IMR-90 (cell line): ENCODE data around the gene PAXX. TPM values are rescaled to one million over a fixed set of nuclear protein-coding genes. Genes with fewer than 3 reads are reported as not detected.

Experiments
- ATAC-seq: fragments of 200-7000 bp; cut with Tn5 transposase; 2 replicates; pipeline ENCODE4 v1.9.1; 2020; ENCODE audit warnings: low read depth, mild to moderate bottlenecking, moderate library complexity
- BruUV-seq: library from RNA; stranded (reverse); fragments of 400-500 nt; replicated peaks from 2 replicates; lab custom pipeline; 2021; lab: Mats Ljungman, UMichigan
- CTCF ChIA-PET: fragments of 300-600 bp; formaldehyde crosslinking; extraction: SDS; loops from one replicate; lab custom pipeline; 2021; ENCODE audit warnings: antibody characterized with exemption; lab: Yijun Ruan, JAX
- POLR2A ChIA-PET: fragments of 300-600 bp; sonication (Branson Sonifier 250); formaldehyde crosslinking; loops from one replicate; lab custom pipeline; 2022; ENCODE audit warnings: antibody characterized with exemption; ENCODE audit not compliant: unreplicated experiment; lab: Charles Lee
- DNase-seq: peaks from one replicate; pipeline ENCODE4 v3.0.0; 2013
- H2AFZ ChIP-seq: replicated peaks from 2 replicates; pipeline ENCODE3; 2013; ENCODE audit warnings: low read length, mild to moderate bottlenecking; ENCODE audit not compliant: poor library complexity
- H2AK5ac ChIP-seq: 2 replicates; pipeline ENCODE4 v1.6.1; 2013; ENCODE audit warnings: low read depth, low read length, inconsistent platforms
- H2AK9ac ChIP-seq: replicated peaks from 2 replicates; pipeline ENCODE3; 2013; ENCODE audit warnings: mild to moderate bottlenecking, low read depth, low read length, moderate library complexity; ENCODE audit not compliant: poor library complexity
- H2BK120ac ChIP-seq: 2 replicates; pipeline ENCODE4 v1.6.1; 2013; ENCODE audit warnings: low read depth, low read length, inconsistent platforms
- H2BK15ac ChIP-seq: 3 replicates; pipeline ENCODE4 v1.6.1; 2013; ENCODE audit warnings: low read depth, low read length, inconsistent platforms
- H2BK20ac ChIP-seq: 2 replicates; pipeline ENCODE4 v1.6.1; 2013; ENCODE audit warnings: low read depth, mild to moderate bottlenecking, inconsistent platforms, low read length, moderate library complexity
- H2BK5ac ChIP-seq: 2 replicates; pipeline ENCODE4 v1.6.1; 2013; ENCODE audit warnings: mild to moderate bottlenecking, low read depth, low read length, inconsistent platforms; ENCODE audit not compliant: poor library complexity, severe bottlenecking
- H3K14ac ChIP-seq: replicated peaks from 2 replicates; pipeline ENCODE4 v1.6.1; 2013; ENCODE audit warnings: low read depth, low read length, inconsistent platforms
- H3K18ac ChIP-seq: 2 replicates; pipeline ENCODE4 v1.6.1; 2013; ENCODE audit warnings: low read depth, low read length, control low read depth
- H3K23ac ChIP-seq: 2 replicates; pipeline ENCODE4 v1.6.1; 2013; ENCODE audit warnings: low read depth, low read length, inconsistent platforms
- H3K27ac ChIP-seq: 2 replicates; pipeline ENCODE4 v1.5.1; 2013; ENCODE audit warnings: mild to moderate bottlenecking, control low read depth, low read length; ENCODE audit not compliant: insufficient read depth
- H3K27me3 ChIP-seq: 2 replicates; pipeline ENCODE4 v1.6.1; 2013; ENCODE audit warnings: low read length; ENCODE audit not compliant: control insufficient read depth, insufficient read depth
- H3K36me3 ChIP-seq: 2 replicates; pipeline ENCODE4 v1.6.1; 2013; ENCODE audit warnings: low read length, mixed read lengths; ENCODE audit not compliant: control insufficient read depth, insufficient read depth
- H3K4ac ChIP-seq: 2 replicates; pipeline ENCODE4 v1.6.1; 2013; ENCODE audit warnings: low read depth, low read length, inconsistent platforms
- H3K4me1 ChIP-seq: 2 replicates; pipeline ENCODE4 v1.6.1; 2013; ENCODE audit warnings: low read length, mixed read lengths; ENCODE audit not compliant: control insufficient read depth, insufficient read depth
- H3K4me2 ChIP-seq: 2 replicates; pipeline ENCODE4 v1.6.1; 2013; ENCODE audit warnings: low read depth, mild to moderate bottlenecking, control low read depth, low read length, moderate library complexity
- H3K4me3 ChIP-seq: 2 replicates; pipeline ENCODE4 v1.5.1; 2013; ENCODE audit warnings: low read depth, mild to moderate bottlenecking, control low read depth, low read length, moderate library complexity; ENCODE audit not compliant: insufficient read depth
- H3K56ac ChIP-seq: 2 replicates; pipeline ENCODE4 v1.6.1; 2013; ENCODE audit warnings: low read length, inconsistent platforms; ENCODE audit not compliant: insufficient read depth; ENCODE audit errors: extremely low read depth
- H3K79me1 ChIP-seq, 2 experiments: 2 replicates each; pipeline ENCODE4 v1.6.1; 2013; ENCODE audit warnings: low read length in 2 of 2, inconsistent platforms in 1 of 2, low read depth in 1 of 2
- H3K9ac ChIP-seq: 2 replicates; pipeline ENCODE4 v1.6.1; 2013; ENCODE audit warnings: low read depth, low read length, control low read depth
- H3K9me1 ChIP-seq: 2 replicates; pipeline ENCODE4 v1.6.1; 2013; ENCODE audit warnings: low read length, inconsistent platforms; ENCODE audit not compliant: insufficient read depth
- H3K9me3 ChIP-seq: 2 replicates; pipeline ENCODE4 v1.6.1; 2013; ENCODE audit warnings: low read length; ENCODE audit not compliant: control insufficient read depth, insufficient read depth
- H4K20me1 ChIP-seq: 2 replicates; pipeline ENCODE4 v1.6.1; 2013; ENCODE audit warnings: low read length, inconsistent platforms; ENCODE audit not compliant: insufficient read depth
- H4K5ac ChIP-seq: 2 replicates; pipeline ENCODE4 v1.6.1; 2013; ENCODE audit warnings: mild to moderate bottlenecking, low read depth, low read length, control low read depth
- H4K8ac ChIP-seq, 2 experiments: 2 replicates each; pipeline ENCODE4 v1.6.1; 2013; ENCODE audit warnings: low read depth in 2 of 2, low read length in 2 of 2, control low read depth in 1 of 2, inconsistent platforms in 1 of 2
- H4K91ac ChIP-seq: 2 replicates; pipeline ENCODE4 v1.6.1; 2013; ENCODE audit warnings: low read depth, low read length, inconsistent platforms; ENCODE audit not compliant: insufficient read depth
- BHLHE40 ChIP-seq: fragments of 150-350 bp; IDR thresholded peaks from 2 replicates; pipeline ENCODE4 v1.6.1; 2016; ENCODE audit warnings: mild to moderate bottlenecking, low read depth, low read length
- CEBPB ChIP-seq: IDR thresholded peaks from 2 replicates; pipeline ENCODE4 v1.6.1; 2012; ENCODE audit warnings: low read depth, low read length, improper control_type of control experiment
- CHD1 ChIP-seq: IDR thresholded peaks from 2 replicates; pipeline ENCODE4 v1.6.1; 2012; ENCODE audit warnings: low read depth, low read length, improper control_type of control experiment
- FOS ChIP-seq: fragments of 150-350 bp; IDR thresholded peaks from 2 replicates; pipeline ENCODE4 v1.6.1; 2016; ENCODE audit warnings: low read depth, low read length
- MAFK ChIP-seq: IDR thresholded peaks from 2 replicates; pipeline ENCODE4 v1.6.1; 2012; ENCODE audit warnings: low read depth, low read length, improper control_type of control experiment
- MAZ ChIP-seq: IDR thresholded peaks from 2 replicates; pipeline ENCODE4 v1.6.1; 2012; ENCODE audit warnings: low read depth, mild to moderate bottlenecking, low read length, improper control_type of control experiment, moderate library complexity, borderline replicate concordance
- MXI1 ChIP-seq: IDR thresholded peaks from 2 replicates; pipeline ENCODE4 v1.6.1; 2012; ENCODE audit warnings: low read depth, mild to moderate bottlenecking, low read length, moderate library complexity, borderline replicate concordance
- NFE2L2 ChIP-seq: fragments of 150-350 bp; IDR thresholded peaks from 2 replicates; pipeline ENCODE4 v1.6.1; 2016; ENCODE audit warnings: low read depth, mild to moderate bottlenecking, low read length
- POLR2A ChIP-seq: IDR thresholded peaks from 2 replicates; pipeline ENCODE4 v1.6.1; 2012; ENCODE audit warnings: mild to moderate bottlenecking, low read depth, low read length
- RAD21 ChIP-seq: IDR thresholded peaks from 2 replicates; pipeline ENCODE4 v1.6.1; 2012; ENCODE audit warnings: low read length, improper control_type of control experiment
- RCOR1 ChIP-seq: IDR thresholded peaks from 2 replicates; pipeline ENCODE4 v1.6.1; 2012; ENCODE audit warnings: mild to moderate bottlenecking, low read length, improper control_type of control experiment; ENCODE audit not compliant: insufficient replicate concordance
- RFX5 ChIP-seq: IDR thresholded peaks from 2 replicates; pipeline ENCODE4 v1.8.0; 2012; ENCODE audit warnings: low read depth, mild to moderate bottlenecking, low read length, moderate library complexity
- SMC3 ChIP-seq: fragments of 150-350 bp; IDR thresholded peaks from 2 replicates; pipeline ENCODE4 v1.6.1; 2016; ENCODE audit warnings: low read depth, mild to moderate bottlenecking, antibody characterized with exemption, low read length, moderate library complexity
- WGBS, 2 experiments: methylation state at CpG; one replicate each; pipeline versions ENCODE4 v1.1.5 to v1.1.7; 2013; ENCODE audit warnings: missing lambda C conversion rate in 2 of 2; ENCODE audit not compliant: insufficient read length in 1 of 2; ENCODE audit errors: extremely low coverage in 2 of 2; 5-methylcytosine and 5-hydroxymethylcytosine counted together
- dilution Hi-C: fragments of 300-500 bp; cut with HindIII; formaldehyde crosslinking; loops from one replicate; pipeline ENCODE4 v1.14.3; 2018; ENCODE audit warnings: low sequenced_read_pairs; ENCODE audit not compliant: unreplicated experiment
- in situ Hi-C: fragments of 300-500 bp; cut with MboI; formaldehyde crosslinking; loops from 3 replicates; pipeline ENCODE4 v1.14.3; 2019; ENCODE audit warnings: low sequenced_read_pairs, inconsistent platforms, mixed read lengths
- intact Hi-C: fragments of 100-400 bp; cut with micrococcal nuclease; formaldehyde crosslinking; loops from 2 replicates; pipeline ENCODE4 v1.10.0; 2022
- polyA plus RNA-seq, 3 experiments: library from polyadenylated mRNA; depleted of rRNA; stranded (reverse); fragments of >200 nt; gene quantifications; 2 replicates each; pipeline ENCODE4 v1.2.3, GENCODE V29; 2012; ENCODE audit warnings: low replicate concordance in 1 of 3
- total RNA-seq: library from RNA; depleted of rRNA; stranded (reverse); fragments of >200 nt; gene quantifications from 2 replicates; pipeline ENCODE4 v1.2.3, GENCODE V29; 2012
- TF ChIP-seq, protein P1 (sequence below): conservative IDR thresholded peaks from 2 replicates; pipeline ENCODE4 v1.5.1; 2012; ENCODE audit warnings: mild to moderate bottlenecking, low read depth, low read length, improper control_type of control experiment
- TF ChIP-seq, protein P2 (sequence below): fragments of 150-350 bp; IDR thresholded peaks from 2 replicates; pipeline ENCODE4 v1.6.1; 2016; ENCODE audit warnings: low read depth, mild to moderate bottlenecking, low read length, moderate library complexity, borderline replicate concordance
- TF ChIP-seq, protein P3 (sequence below): fragments of 150-350 bp; IDR thresholded peaks from 2 replicates; pipeline ENCODE4 v1.6.1; 2017; ENCODE audit warnings: mild to moderate bottlenecking, antibody characterized with exemption, low read length, low read depth

PAXX gene
- total and polyA plus RNA-seq, 2 of the 4 experiments (the other 2 are of a cell fraction) = 5.7 to 24.6 TPM

DNA sequence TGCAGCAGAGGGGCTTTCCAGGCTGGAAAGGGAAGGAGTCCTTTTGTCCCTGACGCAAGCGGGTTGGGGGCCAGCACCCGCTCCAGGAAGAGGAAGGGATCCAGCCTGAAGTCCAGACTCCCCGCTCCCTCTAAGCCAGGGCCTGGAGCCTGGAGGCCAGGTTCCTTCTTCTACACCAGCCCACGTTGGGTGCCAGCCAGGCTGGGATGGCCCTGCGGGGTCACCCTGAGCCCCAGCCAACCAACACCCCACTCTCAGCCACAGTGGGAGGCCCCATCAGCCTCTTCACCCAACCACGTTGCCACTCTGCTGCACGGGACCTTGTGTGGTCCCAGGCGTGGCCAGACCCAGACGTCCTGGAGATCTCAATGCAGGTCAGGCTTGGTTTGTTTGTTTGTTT is 40.6 kb downstream of the PAXX start:
- no peak overlapping the region for H3K14ac ChIP-seq
- no peak overlapping the region for H3K4me2 ChIP-seq
- H2AK5ac ChIP-seq = no peak overlapping the region
- no peak overlapping the region for H2BK15ac ChIP-seq
- DNase-seq (no peak), ATAC-seq (no peak)
- intact Hi-C loops (no loop called here), in situ Hi-C loops (loop anchor here (10.0 kb wide), 1 partner anchor 248 kb away; no protein-coding TSS in a partner anchor), dilution Hi-C loops (no loop called here)
- peaks cover 2% of the 10 kb centered on the region; the same call in 1 of the 2 replicates for H3K27me3 ChIP-seq
- H3K4me3 ChIP-seq = no peak overlapping the region
- no peak overlapping the region for H3K27ac ChIP-seq
- H2AK9ac ChIP-seq = no peak overlapping the region
- no peak overlapping the region for H3K23ac ChIP-seq
- no peak overlapping the region for H2AFZ ChIP-seq
- no peak for TF ChIP-seq MAZ
- TF ChIP-seq, protein P1, sequence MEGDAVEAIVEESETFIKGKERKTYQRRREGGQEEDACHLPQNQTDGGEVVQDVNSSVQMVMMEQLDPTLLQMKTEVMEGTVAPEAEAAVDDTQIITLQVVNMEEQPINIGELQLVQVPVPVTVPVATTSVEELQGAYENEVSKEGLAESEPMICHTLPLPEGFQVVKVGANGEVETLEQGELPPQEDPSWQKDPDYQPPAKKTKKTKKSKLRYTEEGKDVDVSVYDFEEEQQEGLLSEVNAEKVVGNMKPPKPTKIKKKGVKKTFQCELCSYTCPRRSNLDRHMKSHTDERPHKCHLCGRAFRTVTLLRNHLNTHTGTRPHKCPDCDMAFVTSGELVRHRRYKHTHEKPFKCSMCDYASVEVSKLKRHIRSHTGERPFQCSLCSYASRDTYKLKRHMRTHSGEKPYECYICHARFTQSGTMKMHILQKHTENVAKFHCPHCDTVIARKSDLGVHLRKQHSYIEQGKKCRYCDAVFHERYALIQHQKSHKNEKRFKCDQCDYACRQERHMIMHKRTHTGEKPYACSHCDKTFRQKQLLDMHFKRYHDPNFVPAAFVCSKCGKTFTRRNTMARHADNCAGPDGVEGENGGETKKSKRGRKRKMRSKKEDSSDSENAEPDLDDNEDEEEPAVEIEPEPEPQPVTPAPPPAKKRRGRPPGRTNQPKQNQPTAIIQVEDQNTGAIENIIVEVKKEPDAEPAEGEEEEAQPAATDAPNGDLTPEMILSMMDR = no peak
- no peak for TF ChIP-seq RFX5
- TF ChIP-seq, protein P2, sequence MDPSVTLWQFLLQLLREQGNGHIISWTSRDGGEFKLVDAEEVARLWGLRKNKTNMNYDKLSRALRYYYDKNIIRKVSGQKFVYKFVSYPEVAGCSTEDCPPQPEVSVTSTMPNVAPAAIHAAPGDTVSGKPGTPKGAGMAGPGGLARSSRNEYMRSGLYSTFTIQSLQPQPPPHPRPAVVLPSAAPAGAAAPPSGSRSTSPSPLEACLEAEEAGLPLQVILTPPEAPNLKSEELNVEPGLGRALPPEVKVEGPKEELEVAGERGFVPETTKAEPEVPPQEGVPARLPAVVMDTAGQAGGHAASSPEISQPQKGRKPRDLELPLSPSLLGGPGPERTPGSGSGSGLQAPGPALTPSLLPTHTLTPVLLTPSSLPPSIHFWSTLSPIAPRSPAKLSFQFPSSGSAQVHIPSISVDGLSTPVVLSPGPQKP = no peak
- TF ChIP-seq CHD1 = no peak
- TF ChIP-seq, protein P3, sequence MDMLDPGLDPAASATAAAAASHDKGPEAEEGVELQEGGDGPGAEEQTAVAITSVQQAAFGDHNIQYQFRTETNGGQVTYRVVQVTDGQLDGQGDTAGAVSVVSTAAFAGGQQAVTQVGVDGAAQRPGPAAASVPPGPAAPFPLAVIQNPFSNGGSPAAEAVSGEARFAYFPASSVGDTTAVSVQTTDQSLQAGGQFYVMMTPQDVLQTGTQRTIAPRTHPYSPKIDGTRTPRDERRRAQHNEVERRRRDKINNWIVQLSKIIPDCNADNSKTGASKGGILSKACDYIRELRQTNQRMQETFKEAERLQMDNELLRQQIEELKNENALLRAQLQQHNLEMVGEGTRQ = no peak
- no peak for TF ChIP-seq CEBPB
- no peak for TF ChIP-seq FOS
- TF ChIP-seq MXI1 = no peak
- TF ChIP-seq RCOR1 = no peak
- TF ChIP-seq RAD21 = no peak
- TF ChIP-seq NFE2L2 = no peak
- TF ChIP-seq MAFK = no peak
- TF ChIP-seq SMC3 = no peak
- TF ChIP-seq BHLHE40 = no peak
- TF ChIP-seq POLR2A = no peak
- no peak overlapping the region for H4K5ac ChIP-seq
- no peaks in the 10 kb centered on the region for H3K9me1 ChIP-seq
- no peaks in the 10 kb centered on the region; the same call in 1 of the 2 replicates for H4K20me1 ChIP-seq
- H3K4ac ChIP-seq = no peak overlapping the region
- H2BK20ac ChIP-seq = no peak overlapping the region
- no peaks in the 10 kb centered on the region for H3K9me3 ChIP-seq
- no peaks in the 10 kb centered on the region for H3K79me1 ChIP-seq
- no peak overlapping the region for H4K8ac ChIP-seq
- CTCF ChIA-PET = no interaction called here
- no peaks in the 10 kb centered on the region for H3K4me1 ChIP-seq
- H3K36me3 ChIP-seq = peaks cover 2% of the 10 kb centered on the region
- H3K56ac ChIP-seq = no peak overlapping the region
- H3K18ac ChIP-seq = no peak overlapping the region
- no peak overlapping the region for H3K9ac ChIP-seq
- H2BK120ac ChIP-seq = no peak overlapping the region
- BruUV-seq = no TSS peak
- H2BK5ac ChIP-seq = no peak overlapping the region
- POLR2A ChIA-PET = no interaction called here
- WGBS, 2 experiments = 10% methylated on average over 2 of the region's 10 CpGs; no CpG with 5 or more reads in 1 of the 2 experiments
- H4K91ac ChIP-seq = no peak overlapping the region
